HepG2 (cell line): ENCODE results near the gene SIVA1. TPM values are rescaled to one million over a fixed set of nuclear protein-coding genes. Genes with fewer than 3 reads are reported as not detected.

Source experiments
- ATAC-seq: fragments of 200-7000 bp; cut with Tn5 transposase; 3 replicates; pipeline ENCODE4 v1.9.1; 2020; ENCODE audit warnings: mild to moderate bottlenecking, moderate library complexity
- BruUV-seq: library from RNA; stranded (reverse); fragments of 400-500 nt; replicated peaks from 2 replicates; lab custom pipeline; 2021; lab: Mats Ljungman, UMichigan
- CTCF ChIA-PET: fragments of 300-600 bp; formaldehyde crosslinking; extraction: SDS; loops from one replicate; lab custom pipeline; 2021; ENCODE audit warnings: low total read pairs, inconsistent platforms, low intra/inter-chr PET ratio; lab: Yijun Ruan, JAX
- POLR2A ChIA-PET: fragments of 350-600 bp; sonication (Branson Sonifier 250); formaldehyde crosslinking; loops from one replicate; lab custom pipeline; 2020; ENCODE audit warnings: antibody characterized with exemption, inconsistent platforms; lab: Yijun Ruan, JAX
- DNase-seq: peaks from one replicate; pipeline ENCODE4 v3.0.0-alpha.2; 2015; ENCODE audit warnings: low spot score
- FAIRE-seq: peaks from 3 replicates; lab custom pipeline; 2011; peaks lifted over from hg19 to GRCh38; lab: Jason Lieb, UNC
- H2AFZ ChIP-seq: one replicate; pipeline ENCODE4 v1.6.1; 2011; ENCODE audit warnings: low read length, inconsistent platforms
- H3K27ac ChIP-seq: fragments of 300-600 bp; 3 replicates; pipeline ENCODE4 v1.8.0; 2011; ENCODE audit warnings: mixed run types, mild to moderate bottlenecking, mixed read lengths, low read length, inconsistent platforms; ENCODE audit not compliant: insufficient read depth; ENCODE audit errors: extremely low read length
- H3K27me3 ChIP-seq, 2 experiments: fragments of 200-600 bp in 1 of 2; 2 replicates in 1 of 2; 3 replicates in 1 of 2; pipeline versions ENCODE4 v1.6.0 to v1.8.0; 2011; ENCODE audit warnings: low read length in 2 of 2, mild to moderate bottlenecking in 2 of 2, moderate library complexity in 2 of 2, inconsistent platforms in 1 of 2; ENCODE audit not compliant: insufficient read depth in 2 of 2, control insufficient read depth in 1 of 2
- H3K36me3 ChIP-seq, 2 experiments: fragments of 200-600 bp in 1 of 2; replicated peaks in 1 of 2; 2 replicates in 1 of 2; 3 replicates in 1 of 2; pipeline versions ENCODE4 v1.5.1 to v1.8.0; 2011; ENCODE audit warnings: low read length in 2 of 2, inconsistent platforms in 1 of 2; ENCODE audit not compliant: insufficient read depth in 2 of 2, control insufficient read depth in 1 of 2
- H3K4me1 ChIP-seq: 2 replicates; pipeline ENCODE4 v1.5.1; 2012; ENCODE audit warnings: low read length, inconsistent platforms; ENCODE audit not compliant: insufficient read depth
- H3K4me2 ChIP-seq: 2 replicates; pipeline ENCODE4 v1.6.0; 2011; ENCODE audit warnings: low read depth, low read length, inconsistent platforms
- H3K4me3 ChIP-seq, 3 experiments: fragments of 200-600 bp in 1 of 3; sonication (generic), shearing (Covaris generic) in 1 of 3; replicated peaks in 1 of 3; 2 replicates each; pipeline ENCODE4 v1.5.1; 2011 to 2016; ENCODE audit warnings: low read length in 3 of 3, inconsistent platforms in 2 of 3, low read depth in 2 of 3, mild to moderate bottlenecking in 2 of 3, control low read depth in 1 of 3, mixed read lengths in 1 of 3; ENCODE audit not compliant: insufficient read depth in 1 of 3
- H3K79me2 ChIP-seq: one replicate; pipeline ENCODE4 v1.6.1; 2011; ENCODE audit warnings: low read length, inconsistent platforms; ENCODE audit not compliant: insufficient read depth
- H3K9ac ChIP-seq: 2 replicates; pipeline ENCODE4 v1.6.0; 2011; ENCODE audit warnings: mild to moderate bottlenecking, low read depth, low read length, inconsistent platforms; ENCODE audit not compliant: insufficient read depth
- H3K9me3 ChIP-seq: 2 replicates; pipeline ENCODE4 v1.5.1; 2012; ENCODE audit warnings: mild to moderate bottlenecking, low read length
- H4K20me1 ChIP-seq: 2 replicates; pipeline ENCODE4 v1.6.0; 2011; ENCODE audit warnings: inconsistent platforms, mild to moderate bottlenecking, low read length, moderate library complexity; ENCODE audit not compliant: insufficient read depth
- AGO2 ChIP-seq: fragments of 200-400 bp; formaldehyde crosslinking; optimal IDR thresholded peaks from 2 replicates; pipeline ENCODE3; 2017; ENCODE audit warnings: mild to moderate bottlenecking, low read depth, low read length, moderate library complexity
- HNRNPL ChIP-seq: fragments of 200-400 bp; formaldehyde crosslinking; IDR thresholded peaks from 2 replicates; pipeline ENCODE4 v1.6.1; 2017; ENCODE audit warnings: mild to moderate bottlenecking, low read depth, low read length
- IRX3 ChIP-seq: sonication (generic); formaldehyde crosslinking; IDR thresholded peaks from 2 replicates; pipeline ENCODE4 v1.8.1; 2023; ENCODE audit warnings: mild to moderate bottlenecking, low read depth, missing genetic modification reagents, borderline replicate concordance
- POLR2A ChIP-seq, 2 experiments: IDR thresholded peaks; 2 replicates each; pipeline ENCODE4 v1.6.1; 2011; ENCODE audit warnings: low read depth in 2 of 2, low read length in 2 of 2, mild to moderate bottlenecking in 1 of 2, moderate library complexity in 1 of 2; ENCODE audit not compliant: insufficient read depth in 1 of 2
- RBFOX2 ChIP-seq: fragments of 200-400 bp; formaldehyde crosslinking; IDR thresholded peaks from 2 replicates; pipeline ENCODE4 v1.6.1; 2017; ENCODE audit warnings: low read depth, mild to moderate bottlenecking, low read length
- SP140L ChIP-seq: sonication (generic); formaldehyde crosslinking; IDR thresholded peaks from 2 replicates; pipeline ENCODE4 v1.4.0; 2020; ENCODE audit warnings: missing genetic modification reagents, borderline replicate concordance
- ZNF431 ChIP-seq: sonication (generic); formaldehyde crosslinking; IDR thresholded peaks from 2 replicates; pipeline ENCODE4 v1.9.0; 2022; ENCODE audit warnings: missing genetic modification reagents, low read depth, mild to moderate bottlenecking, borderline replicate concordance
- WGBS: methylation state at CpG from one replicate; pipeline ENCODE4 v1.1.6; 2017; ENCODE audit warnings: low lambda C conversion rate; 5-methylcytosine and 5-hydroxymethylcytosine counted together
- in situ Hi-C: cut with HindIII; loops from 2 replicates; pipeline ENCODE4 v1.10.0; 2017; ENCODE audit warnings: low pct_unique_long_range_greater_than_20kb; ENCODE audit not compliant: extremely low pct_ligation_motif_present
- intact Hi-C: fragments of 100-400 bp; cut with micrococcal nuclease; formaldehyde crosslinking; loops from one replicate; pipeline ENCODE4 v1.10.0; 2022; ENCODE audit not compliant: unreplicated experiment
- polyA plus RNA-seq, 8 experiments: library from polyadenylated mRNA; depleted of rRNA in 3 of 8; stranded (reverse) in 7 of 8; unstranded in 1 of 8; fragments of >200 nt; fragmentation: Illumina TruSeq in 4 of 8; extraction: Trizol in 4 of 8; gene quantifications; 2 replicates each; pipeline versions ENCODE4 v1.2.1 to v1.2.3, GENCODE V29; 2011 to 2016; ENCODE audit warnings: low read depth in 4 of 8, missing spikeins in 1 of 8, mixed read lengths in 1 of 8; ENCODE audit not compliant: insufficient read depth in 1 of 8
- total RNA-seq, 5 experiments: library from RNA; depleted of rRNA; stranded (reverse); fragments of >200 nt; fragmentation: Illumina TruSeq; extraction: Trizol; gene quantifications; 2 replicates each; pipeline ENCODE4 v1.2.3, GENCODE V29; 2016; ENCODE audit warnings: low read depth in 1 of 5
- TF ChIP-seq, protein P1 (sequence below): sonication (generic); formaldehyde crosslinking; IDR thresholded peaks from 2 replicates; pipeline ENCODE4 v1.5.0; 2020; ENCODE audit warnings: mild to moderate bottlenecking, missing genetic modification reagents, moderate library complexity

SIVA1 gene
- total and polyA plus RNA-seq, 2 of the 13 experiments (the other 11 are each of a cell fraction or from before 2014, with no cell fraction given): 123 to 186 TPM

DNA sequence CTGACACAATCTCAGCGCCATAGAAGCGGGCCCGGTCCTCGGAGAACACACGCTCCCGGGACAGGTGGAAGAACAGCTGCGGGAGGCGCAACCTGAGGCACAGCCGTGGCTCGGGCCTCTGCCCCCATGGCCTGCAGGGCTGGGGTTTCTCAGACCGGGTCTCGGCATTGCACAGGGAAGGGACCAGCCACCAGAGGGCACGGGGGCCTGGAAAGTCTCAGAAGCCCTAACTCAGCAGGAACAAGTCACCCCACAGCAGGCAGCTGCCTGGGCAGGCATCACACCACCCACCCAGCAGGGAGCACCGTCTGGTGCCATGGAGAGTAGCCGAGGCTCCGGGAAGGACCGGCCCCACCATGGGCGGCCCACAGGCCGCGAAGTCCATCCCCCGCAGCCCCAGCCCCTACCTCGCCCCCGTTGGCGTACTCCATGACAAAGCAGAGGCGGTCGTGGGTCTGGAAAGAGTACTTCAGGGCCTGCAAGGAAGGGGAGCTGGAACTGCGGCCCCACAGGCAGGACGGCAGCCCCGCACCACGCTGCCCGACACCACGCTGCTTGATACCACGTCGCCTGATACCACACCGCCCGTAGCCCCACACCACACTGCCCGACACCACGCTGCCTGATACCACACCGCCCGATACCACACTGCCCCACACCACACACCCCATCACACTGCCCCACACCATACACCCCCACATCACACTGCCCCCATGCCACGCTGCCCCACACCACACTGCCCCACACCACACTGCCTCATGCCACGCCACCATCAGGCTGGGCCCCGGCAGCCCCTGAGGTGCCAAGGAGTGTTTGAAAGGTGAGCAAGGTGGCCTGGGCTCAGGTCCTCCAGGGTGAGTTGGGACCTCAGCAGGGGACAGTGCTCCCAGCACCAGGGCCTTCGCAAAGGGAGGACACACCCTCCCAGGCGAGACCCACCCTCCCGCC, 20.8 kb downstream of the SIVA1 start (continued):
- TF ChIP-seq, protein P1, sequence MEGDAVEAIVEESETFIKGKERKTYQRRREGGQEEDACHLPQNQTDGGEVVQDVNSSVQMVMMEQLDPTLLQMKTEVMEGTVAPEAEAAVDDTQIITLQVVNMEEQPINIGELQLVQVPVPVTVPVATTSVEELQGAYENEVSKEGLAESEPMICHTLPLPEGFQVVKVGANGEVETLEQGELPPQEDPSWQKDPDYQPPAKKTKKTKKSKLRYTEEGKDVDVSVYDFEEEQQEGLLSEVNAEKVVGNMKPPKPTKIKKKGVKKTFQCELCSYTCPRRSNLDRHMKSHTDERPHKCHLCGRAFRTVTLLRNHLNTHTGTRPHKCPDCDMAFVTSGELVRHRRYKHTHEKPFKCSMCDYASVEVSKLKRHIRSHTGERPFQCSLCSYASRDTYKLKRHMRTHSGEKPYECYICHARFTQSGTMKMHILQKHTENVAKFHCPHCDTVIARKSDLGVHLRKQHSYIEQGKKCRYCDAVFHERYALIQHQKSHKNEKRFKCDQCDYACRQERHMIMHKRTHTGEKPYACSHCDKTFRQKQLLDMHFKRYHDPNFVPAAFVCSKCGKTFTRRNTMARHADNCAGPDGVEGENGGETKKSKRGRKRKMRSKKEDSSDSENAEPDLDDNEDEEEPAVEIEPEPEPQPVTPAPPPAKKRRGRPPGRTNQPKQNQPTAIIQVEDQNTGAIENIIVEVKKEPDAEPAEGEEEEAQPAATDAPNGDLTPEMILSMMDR: peak; percentile 42
- TF ChIP-seq ZNF431 (CRISPR knock-in tag) (no peak), HNRNPL (0 out of 2 replicates have a peak, but pooled peaks have one; percentile 13), IRX3 (no peak), SP140L (no peak)

DNA sequence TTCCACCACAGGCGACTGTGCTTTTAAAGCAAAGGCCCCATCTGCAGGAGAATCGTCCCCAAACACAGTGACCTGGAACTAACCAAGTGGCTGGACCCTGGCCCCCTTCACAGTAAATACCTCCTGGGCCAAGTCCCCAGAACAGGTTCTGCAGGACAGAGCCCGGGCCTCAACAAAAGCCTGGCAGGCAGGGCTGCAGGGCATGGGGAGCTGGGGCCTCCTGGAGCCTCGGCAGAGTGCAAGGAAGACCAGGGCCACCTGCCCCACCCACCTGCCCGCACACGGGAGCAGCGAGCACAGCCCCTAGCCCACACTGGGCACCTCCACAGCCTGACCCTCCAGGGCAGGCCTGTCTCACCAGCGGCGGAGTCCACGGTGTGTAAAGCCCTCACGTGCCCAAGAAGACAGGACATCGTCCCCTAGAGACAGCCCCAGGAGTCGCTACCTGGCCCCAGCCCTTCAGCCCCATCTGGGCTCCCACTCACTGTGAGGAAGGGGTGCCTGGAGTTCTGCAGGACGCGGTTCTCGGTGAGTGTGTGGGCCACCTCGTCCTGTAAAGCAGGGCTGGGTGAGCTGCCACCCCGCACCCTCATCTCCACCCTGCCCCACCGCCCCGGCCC, 21.6 kb downstream of the SIVA1 start:
- ATAC-seq: no peak
- BruUV-seq: no TSS peak
- 0 out of 2 replicates have a peak, but pooled peaks have one; percentile 18 for TF ChIP-seq RBFOX2
- peak; percentile 2 for TF ChIP-seq AGO2
- TF ChIP-seq SP140L: no peak
- TF ChIP-seq POLR2A (IDR thresholded peaks at IDR 0.05; ENCODE audit: insufficient read depth in 1 of 2, low read depth in 2 of 2, low read length in 2 of 2): peak in 1 of 2 experiments; percentile 25; a peak in 1 of 4 replicates

More for the DNA sequence above, 21.6 kb downstream of the SIVA1 start:
- Histone ChIP-seq H3K4me1 (peaks cover 6% of the 10 kb centered on the region), H3K4me3 (no peak overlapping the region), H2AFZ (no peak overlapping the region), H3K4me2 (no peak overlapping the region), H3K27ac (no peak overlapping the region), H4K20me1 (0 out of 2 replicates have a peak, but pooled peaks cover 3% of the 10 kb centered on the region), H3K36me3 (peaks cover 24 to 35% of the 10 kb centered on the region in 2 experiments; a peak in 4 of 5 replicates), H3K9ac (no peak overlapping the region), H3K79me2 (no peaks in the 10 kb centered on the region), H3K9me3 (peaks cover 8% of the 10 kb centered on the region), H3K27me3 (no peaks in the 10 kb centered on the region)
- in situ Hi-C loops (no loop called here), intact Hi-C loops (no loop called here)
- WGBS: 96% methylated on average over 5 of the region's 20 CpGs
- POLR2A ChIA-PET: no interaction called here
- DNase-seq (no peak), FAIRE-seq (no peak)
- CTCF ChIA-PET: no interaction called here
